ENCODE measurements around the gene MRPL24. TPM values are rescaled to one million over a fixed set of nuclear protein-coding genes. Genes with fewer than 3 reads are reported as not detected.
A peak's percentile ranks its signal among the peaks of the same experiment; 100 is the strongest.

The MRPL24 gene
- total and polyA plus RNA-seq, 4 donors = 26.7 to 120 (median 79.5) TPM

- WGBS, 2 donors = 89 to 90% methylated on average over 10 of the region's 10 CpGs
- no peak for TF ChIP-seq CTCF (IDR thresholded peaks at IDR 0.05; ENCODE audit: control extremely low read depth, extremely low read depth)
These were observed 2.5 kb downstream of the MRPL24 start for GRCh38 chr1:156738407-156738806.

GRCh38 chr1:156733989-156734584 is 6.8 kb downstream of the MRPL24 start:
- Histone ChIP-seq H3K9ac (ENCODE audit: insufficient read depth in 1 of 2, low read length in 2 of 2) (no peak overlapping the region), H3K9me3 (ENCODE audit: control insufficient read depth in 4 of 4, insufficient read depth in 3 of 4, low read length in 3 of 4) (no peaks in the 10 kb centered on the region), H3K4me3 (no peak overlapping the region), H3K36me3 (ENCODE audit: control insufficient read depth in 4 of 4, insufficient read depth in 4 of 4, low read length in 4 of 4) (peaks cover 0 to 31% (median 13%) of the 10 kb centered on the region in 4 donors), H3K27me3 (ENCODE audit: control insufficient read depth in 3 of 3, insufficient read depth in 3 of 3, low read length in 2 of 3) (no peaks in the 10 kb centered on the region), H3K27ac (ENCODE audit: low read depth in 1 of 2, low read length in 1 of 2) (no peak overlapping the region), H3K4me1 (ENCODE audit: control insufficient read depth in 5 of 5, insufficient read depth in 5 of 5, low read length in 5 of 5) (peaks cover 0 to 5% (median 0%) of the 10 kb centered on the region in 5 donors)
- TF ChIP-seq CTCF (IDR thresholded peaks at IDR 0.05; ENCODE audit: control extremely low read depth, extremely low read depth) = no peak
- DNase-seq (no peak), ATAC-seq (ENCODE audit: insufficient read depth, low FRiP score) (no peak)
- WGBS, 2 donors = 94 to 98% methylated on average over 20 of the region's 20 CpGs

More at GRCh38 chr1:156738407-156738806, 2.5 kb downstream of the MRPL24 start:
- ATAC-seq (ENCODE audit: insufficient read depth, low FRiP score) (no peak), DNase-seq (no peak)
- no peak overlapping the region for H3K27ac ChIP-seq (ENCODE audit: low read depth in 1 of 2, low read length in 1 of 2)
- no peaks in the 10 kb centered on the region for H3K9me3 ChIP-seq (ENCODE audit: control insufficient read depth in 4 of 4, insufficient read depth in 3 of 4, low read length in 3 of 4)
- peaks cover 0 to 15% (median 0%) of the 10 kb centered on the region in 5 donors for H3K4me1 ChIP-seq (ENCODE audit: control insufficient read depth in 5 of 5, insufficient read depth in 5 of 5, low read length in 5 of 5)
- no peak overlapping the region for H3K4me3 ChIP-seq
- no peaks in the 10 kb centered on the region for H3K27me3 ChIP-seq (ENCODE audit: control insufficient read depth in 3 of 3, insufficient read depth in 3 of 3, low read length in 2 of 3)
- H3K9ac ChIP-seq (ENCODE audit: insufficient read depth in 1 of 2, low read length in 2 of 2) = no peak overlapping the region
- peaks cover 2 to 32% (median 11%) of the 10 kb centered on the region in 4 donors for H3K36me3 ChIP-seq (ENCODE audit: control insufficient read depth in 4 of 4, insufficient read depth in 4 of 4, low read length in 4 of 4)

GRCh38 chr1:156728599-156729462 is 12.1 kb downstream of the MRPL24 start, which contains the start of gene ISG20L2:
Gene ISG20L2, minus strand, starts transcription at chr1:156728766. Its CDS starts 1,114 bp downstream, at chr1:156727652.
- H3K27me3 ChIP-seq (ENCODE audit: control insufficient read depth in 3 of 3, insufficient read depth in 3 of 3, low read length in 2 of 3) = no peaks in the 10 kb centered on the region
- peak within 1 kb of the TSS; percentile 83 to 87 for H3K27ac ChIP-seq (ENCODE audit: low read depth in 1 of 2, low read length in 1 of 2)
- DNase-seq (peak; percentile 98 to 99 (median 98)), ATAC-seq (ENCODE audit: insufficient read depth, low FRiP score) (peak; percentile 88)
- H3K9ac ChIP-seq (ENCODE audit: insufficient read depth in 1 of 2, low read length in 2 of 2) = peak within 1 kb of the TSS; percentile 98 to 100
- 1 to 2% methylated on average over 50 to 57 of the region's 57 CpGs for WGBS, 2 donors
- TF ChIP-seq CTCF (IDR thresholded peaks at IDR 0.05; ENCODE audit: control extremely low read depth, extremely low read depth) = no peak
- peaks cover 14 to 36% (median 16%) of the 10 kb centered on the region in 5 donors for H3K4me1 ChIP-seq (ENCODE audit: control insufficient read depth in 5 of 5, insufficient read depth in 5 of 5, low read length in 5 of 5)
- H3K9me3 ChIP-seq (ENCODE audit: control insufficient read depth in 4 of 4, insufficient read depth in 3 of 4, low read length in 3 of 4) = no peaks in the 10 kb centered on the region
- H3K36me3 ChIP-seq (ENCODE audit: control insufficient read depth in 4 of 4, insufficient read depth in 4 of 4, low read length in 4 of 4) = peaks cover 3 to 22% (median 9%) of the 10 kb centered on the region in 4 donors
- H3K4me3 ChIP-seq = peak within 1 kb of the TSS; percentile 88
